HPDE6-E6E7 (cell line): ENCODE results near the gene GTF2IRD1.
"Not testable (repeated sequence)": the region's sequence is repeated elsewhere in the genome, so short reads cannot be mapped to it uniquely, and the experiment has no call there.

ENCODE experiments used
- DNase-seq: peaks from one replicate; pipeline ENCODE4 v3.0.0; 2011; ENCODE audit warnings: missing footprints; ENCODE audit errors: extremely low spot score

Gene GTF2IRD1

GRCh38 chr7:74429153-74429747 lies 24.5 kb upstream of the GTF2IRD1 start:
- DNase-seq, result no peak

GRCh38 chr7:74430409-74430808 lies 23.3 kb upstream of the GTF2IRD1 start:
- DNase-seq, result not testable (repeated sequence)

- no peak for DNase-seq
Measured at GRCh38 chr7:74430961-74431466, 22.7 kb upstream of the GTF2IRD1 start.

GRCh38 chr7:74437291-74437571 lies 16.5 kb upstream of the GTF2IRD1 start:
- DNase-seq, result not testable (repeated sequence)

- no peak for DNase-seq
Measured at GRCh38 chr7:74438327-74438726, 15.4 kb upstream of the GTF2IRD1 start.

GRCh38 chr7:74439541-74439940 lies 14.2 kb upstream of the GTF2IRD1 start:
- DNase-seq, result no peak

- DNase-seq, result not testable (repeated sequence)
Measured at GRCh38 chr7:74440143-74440542, 13.6 kb upstream of the GTF2IRD1 start.

GRCh38 chr7:74441801-74442200 lies 11.9 kb upstream of the GTF2IRD1 start:
- DNase-seq, result no peak

- DNase-seq, result no peak
Measured at GRCh38 chr7:74443543-74444247, 10.0 kb upstream of the GTF2IRD1 start.

GRCh38 chr7:74449144-74449543 lies 4.6 kb upstream of the GTF2IRD1 start:
- DNase-seq, result no peak

- DNase-seq, result no peak
Measured at GRCh38 chr7:74449809-74450397, 3.8 kb upstream of the GTF2IRD1 start.

GRCh38 chr7:74452748-74453321 lies 871 bp upstream of the GTF2IRD1 start:
- no peak for DNase-seq

GRCh38 chr7:74454021-74454924 lies 567 bp downstream of the GTF2IRD1 start:
- no peak for DNase-seq

GRCh38 chr7:74454925-74455288 lies 1.2 kb downstream of the GTF2IRD1 start:
- DNase-seq, result no peak

- no peak for DNase-seq
Measured at GRCh38 chr7:74455291-74455804, 1.6 kb downstream of the GTF2IRD1 start.

- DNase-seq, result no peak
Measured at GRCh38 chr7:74455928-74456327, 2.2 kb downstream of the GTF2IRD1 start.

- no peak for DNase-seq
Measured at GRCh38 chr7:74457007-74457406, 3.3 kb downstream of the GTF2IRD1 start.

GRCh38 chr7:74461970-74462706 lies 8.4 kb downstream of the GTF2IRD1 start:
- DNase-seq, result no peak

- no peak for DNase-seq
Measured at GRCh38 chr7:74462707-74463100, 9.0 kb downstream of the GTF2IRD1 start.

- DNase-seq, result no peak
Measured at GRCh38 chr7:74464931-74465886, 11.5 kb downstream of the GTF2IRD1 start.
